HPDE6-E6E7 (cell line): ENCODE measurements around the gene ZNF618.
A peak's percentile ranks its signal among the peaks of the same experiment; 100 is the strongest.

Experiments used
- DNase-seq: peaks from one replicate; pipeline ENCODE4 v3.0.0; 2011; ENCODE audit warnings: missing footprints; ENCODE audit errors: extremely low spot score

The ZNF618 gene

GRCh38 chr9:113882636-113883164 is 6.6 kb downstream of the ZNF618 start:
- no peak for DNase-seq

GRCh38 chr9:113885183-113886025 is 9.3 kb downstream of the ZNF618 start:
- no peak for DNase-seq

GRCh38 chr9:113886026-113886369 is 9.9 kb downstream of the ZNF618 start:
- no peak for DNase-seq

- no peak for DNase-seq
Observed at GRCh38 chr9:113886466-113886865, 10.4 kb downstream of the ZNF618 start.

GRCh38 chr9:113886933-113887332 is 10.8 kb downstream of the ZNF618 start:
- no peak for DNase-seq

GRCh38 chr9:113887436-113887835 is 11.3 kb downstream of the ZNF618 start:
- no peak for DNase-seq

GRCh38 chr9:113888336-113888735 is 12.2 kb downstream of the ZNF618 start:
- DNase-seq, result no peak

GRCh38 chr9:113888976-113889375 is 12.9 kb downstream of the ZNF618 start:
- DNase-seq, result no peak

- no peak for DNase-seq
Observed at GRCh38 chr9:113890704-113891103, 14.6 kb downstream of the ZNF618 start.

- no peak for DNase-seq
Observed at GRCh38 chr9:113892861-113893491, 16.9 kb downstream of the ZNF618 start.

GRCh38 chr9:113894166-113894565 is 18.1 kb downstream of the ZNF618 start:
- DNase-seq, result no peak

- DNase-seq, result no peak
Observed at GRCh38 chr9:113895526-113895925, 19.4 kb downstream of the ZNF618 start.

GRCh38 chr9:113896713-113897112 is 20.6 kb downstream of the ZNF618 start:
- no peak for DNase-seq

GRCh38 chr9:113898151-113898550 is 22.0 kb downstream of the ZNF618 start:
- no peak for DNase-seq

GRCh38 chr9:113898596-113898995 is 22.5 kb downstream of the ZNF618 start:
- DNase-seq, result no peak

- no peak for DNase-seq
Observed at GRCh38 chr9:113899205-113899604, 23.1 kb downstream of the ZNF618 start.

- DNase-seq, result no peak
Observed at GRCh38 chr9:113901221-113901688, 25.1 kb downstream of the ZNF618 start.

GRCh38 chr9:113903514-113904077 is 27.5 kb downstream of the ZNF618 start:
- DNase-seq, result no peak

GRCh38 chr9:113906411-113907110 is 30.5 kb downstream of the ZNF618 start:
- peak; percentile 66 for DNase-seq

- no peak for DNase-seq
Observed at GRCh38 chr9:113907282-113907681, 31.2 kb downstream of the ZNF618 start.

- no peak for DNase-seq
Observed at GRCh38 chr9:113909421-113909820, 33.3 kb downstream of the ZNF618 start.

GRCh38 chr9:113910036-113910639 is 34.0 kb downstream of the ZNF618 start:
- DNase-seq, result no peak
